GM12892 (cell line): ENCODE data around the gene NTSR1.

Source experiments
- POLR2A ChIP-seq: IDR thresholded peaks from 2 replicates; pipeline ENCODE4 v1.6.1; 2011; ENCODE audit warnings: low read depth, low read length, control low read depth
- POLR2AphosphoS5 ChIP-seq: IDR thresholded peaks from 2 replicates; pipeline ENCODE4 v1.6.1; 2011; ENCODE audit warnings: low read depth, low read length, control low read depth
- TAF1 ChIP-seq: IDR thresholded peaks from 2 replicates; pipeline ENCODE4 v1.6.1; 2011; ENCODE audit warnings: low read depth, mild to moderate bottlenecking, control low read depth, low read length, borderline replicate concordance

- TF ChIP-seq TAF1 = no peak
- TF ChIP-seq POLR2A = no peak
- TF ChIP-seq POLR2AphosphoS5 = no peak
These were observed 61.7 kb downstream of the NTSR1 start for GRCh38 chr20:62770111-62770910.
